Kidney (tissue), 14 donors: Measurements from ENCODE around the gene PPP1R26. TPM values are rescaled to one million over a fixed set of nuclear protein-coding genes. Genes with fewer than 3 reads are reported as not detected.

Experiments
- DNase-seq, 5 donors: peaks; one replicate each; pipeline ENCODE4 v3.0.0-alpha.2; 2013 to 2020
- FAIRE-seq: peaks from 2 replicates; lab custom pipeline; 2012; peaks lifted over from hg19 to GRCh38; lab: Jason Lieb, UNC
- H3K27ac ChIP-seq, 2 donors: one replicate each; pipeline ENCODE4 v1.7.0; 2013; ENCODE audit warnings: low read depth in 2 of 2, low read length in 2 of 2, inconsistent platforms in 1 of 2
- H3K27me3 ChIP-seq: one replicate; pipeline ENCODE4 v1.7.1; 2013; ENCODE audit warnings: low read length, inconsistent platforms; ENCODE audit not compliant: control insufficient read depth, insufficient read depth
- H3K36me3 ChIP-seq, 3 donors: one replicate each; pipeline versions ENCODE4 v1.7.0 to v1.7.1; 2013; ENCODE audit warnings: low read length in 3 of 3, control low read depth in 1 of 3, inconsistent platforms in 1 of 3; ENCODE audit not compliant: insufficient read depth in 3 of 3, control insufficient read depth in 2 of 3
- H3K4me1 ChIP-seq, 3 donors: one replicate each; pipeline versions ENCODE4 v1.7.0 to v1.7.1; 2013; ENCODE audit warnings: low read length in 3 of 3, inconsistent platforms in 1 of 3, low read depth in 1 of 3; ENCODE audit not compliant: control insufficient read depth in 2 of 3, insufficient read depth in 2 of 3
- H3K4me3 ChIP-seq, 3 donors: one replicate each; pipeline versions ENCODE4 v1.7.0 to v1.8.1; 2013; ENCODE audit warnings: low read length in 3 of 3, control low read depth in 1 of 3, inconsistent platforms in 1 of 3
- H3K9ac ChIP-seq, 3 donors: one replicate each; pipeline versions ENCODE4 v1.7.0 to v1.7.1; 2013; ENCODE audit warnings: low read length in 3 of 3, control low read depth in 1 of 3, inconsistent platforms in 1 of 3
- H3K9me3 ChIP-seq, 3 donors: one replicate each; pipeline versions ENCODE4 v1.7.0 to v1.7.1; 2013; ENCODE audit warnings: low read length in 3 of 3, control low read depth in 1 of 3, inconsistent platforms in 1 of 3; ENCODE audit not compliant: control insufficient read depth in 2 of 3, insufficient read depth in 1 of 3
- intact Hi-C: fragments of 100-400 bp; cut with DNase I; formaldehyde crosslinking; loops from one replicate; pipeline ENCODE4 v1.11.1; 2022
- polyA plus RNA-seq: library from polyadenylated mRNA; stranded (reverse); fragments of 350-450 nt; fragmentation: Illumina TruSeq; extraction: RNeasy Lipid Tissue Mini Kit (QIAGEN cat#74804); gene quantifications from one replicate; pipeline ENCODE4 v1.2.3, GENCODE V29; 2014; ENCODE audit warnings: low read depth, low replicate concordance; ENCODE audit not compliant: insufficient read depth
- total RNA-seq: library from RNA; stranded (reverse); fragmentation: NEBNext Ultra II Directional; extraction: Animal tissue kit (Norgen Biotek cat#: 25700); gene quantifications from one replicate; pipeline ENCODE4 v1.2.1, GENCODE V29; 2021
- TF ChIP-seq, protein P1 (sequence below): IDR thresholded peaks from 3 replicates; pipeline ENCODE4 v1.5.1; 2012; ENCODE audit warnings: mild to moderate bottlenecking, moderate library complexity, borderline replicate concordance; ENCODE audit not compliant: insufficient read depth; ENCODE audit errors: extremely low read depth
- donor health status: control.
- donor health status: control.
- donor health status: control.
- donor health status: control.
- donor health status: control.
- donor health status: DM: yes; HTN: yes; CAD: no.
- donor health status: Normal renal cell carcinoma (clear cell type).

The PPP1R26 gene
- total and polyA plus RNA-seq, 2 donors from 2014 or later: 10.2 to 22.0 TPM

DNA sequence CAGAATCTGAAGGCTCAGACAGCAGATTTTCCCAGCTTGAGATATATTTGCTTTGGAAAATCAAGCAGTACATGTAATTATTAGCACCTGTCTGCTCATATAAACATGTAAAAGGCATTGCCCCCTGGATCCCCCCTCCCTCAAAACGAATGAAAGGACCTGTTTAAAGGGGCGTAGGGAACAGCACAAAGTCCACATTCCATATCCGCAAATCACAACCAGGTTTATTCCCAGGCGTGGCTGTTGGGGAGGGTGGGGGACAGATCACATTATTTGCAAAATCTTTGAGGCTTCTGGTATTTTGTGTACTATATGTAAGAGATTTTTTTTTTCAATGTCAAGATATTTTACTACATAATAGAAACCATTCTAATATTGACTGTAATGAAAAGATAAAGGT lies 12.2 kb downstream of the PPP1R26 start:
- Histone ChIP-seq H3K27me3 (no peaks in the 10 kb centered on the region), H3K27ac (peak overlapping the region; percentile 33 to 61), H3K9ac (peak overlapping the region in 1 of 3 donors; percentile 16), H3K4me3 (peak overlapping the region in 2 of 3 donors; percentile 63 to 71), H3K9me3 (no peaks in the 10 kb centered on the region), H3K36me3 (peaks cover 0 to 3% (median 0%) of the 10 kb centered on the region in 3 donors), H3K4me1 (peaks cover 0 to 4% (median 0%) of the 10 kb centered on the region in 3 donors)
- FAIRE-seq (no peak), DNase-seq (no peak)
- intact Hi-C loops: no loop called here
- TF ChIP-seq, protein P1, sequence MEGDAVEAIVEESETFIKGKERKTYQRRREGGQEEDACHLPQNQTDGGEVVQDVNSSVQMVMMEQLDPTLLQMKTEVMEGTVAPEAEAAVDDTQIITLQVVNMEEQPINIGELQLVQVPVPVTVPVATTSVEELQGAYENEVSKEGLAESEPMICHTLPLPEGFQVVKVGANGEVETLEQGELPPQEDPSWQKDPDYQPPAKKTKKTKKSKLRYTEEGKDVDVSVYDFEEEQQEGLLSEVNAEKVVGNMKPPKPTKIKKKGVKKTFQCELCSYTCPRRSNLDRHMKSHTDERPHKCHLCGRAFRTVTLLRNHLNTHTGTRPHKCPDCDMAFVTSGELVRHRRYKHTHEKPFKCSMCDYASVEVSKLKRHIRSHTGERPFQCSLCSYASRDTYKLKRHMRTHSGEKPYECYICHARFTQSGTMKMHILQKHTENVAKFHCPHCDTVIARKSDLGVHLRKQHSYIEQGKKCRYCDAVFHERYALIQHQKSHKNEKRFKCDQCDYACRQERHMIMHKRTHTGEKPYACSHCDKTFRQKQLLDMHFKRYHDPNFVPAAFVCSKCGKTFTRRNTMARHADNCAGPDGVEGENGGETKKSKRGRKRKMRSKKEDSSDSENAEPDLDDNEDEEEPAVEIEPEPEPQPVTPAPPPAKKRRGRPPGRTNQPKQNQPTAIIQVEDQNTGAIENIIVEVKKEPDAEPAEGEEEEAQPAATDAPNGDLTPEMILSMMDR: no peak

DNA sequence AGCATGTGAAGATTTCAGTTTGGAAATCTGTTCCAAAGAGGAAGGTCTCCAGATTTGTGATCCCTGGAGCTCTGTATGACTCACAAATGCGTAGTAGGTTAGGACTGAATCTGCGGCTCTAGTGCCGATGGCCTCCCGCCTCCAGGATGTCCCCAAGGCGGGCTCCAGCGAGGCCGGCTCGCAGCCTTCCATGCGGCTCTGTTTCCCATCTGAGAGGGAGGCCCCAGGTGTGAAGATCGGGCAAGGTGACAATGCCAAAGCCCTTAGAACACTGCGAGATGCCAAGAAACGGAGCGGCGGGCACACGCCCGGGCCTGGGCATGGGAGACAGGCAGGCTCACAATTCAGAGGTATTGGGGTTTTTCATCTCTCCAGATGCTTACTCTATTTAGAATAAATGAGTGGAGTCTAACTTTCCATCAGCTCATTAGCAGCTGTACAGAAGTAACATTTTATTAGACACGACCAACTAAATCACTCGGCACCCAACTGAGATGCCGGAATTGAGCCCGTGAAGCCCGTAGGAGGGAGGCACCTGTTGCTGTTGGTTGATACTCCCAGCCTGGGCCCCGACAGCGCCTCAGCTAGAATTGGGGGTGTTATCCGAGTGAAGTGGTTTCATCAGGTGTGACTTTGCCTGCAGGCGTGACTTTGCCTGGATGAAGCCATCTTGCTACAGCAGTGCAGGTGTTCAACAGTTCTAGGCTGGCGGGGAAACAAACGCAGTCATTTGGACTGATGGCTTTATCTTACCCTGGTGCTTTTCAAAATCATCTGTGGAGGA lies 13.5 kb downstream of the PPP1R26 start:
- H3K9ac ChIP-seq: no peak overlapping the region
- TF ChIP-seq, protein P1: no peak
- H3K27me3 ChIP-seq: no peaks in the 10 kb centered on the region
- H3K4me1 ChIP-seq: peaks cover 0 to 4% (median 0%) of the 10 kb centered on the region in 3 donors
- H3K4me3 ChIP-seq: no peak overlapping the region
- FAIRE-seq (no peak), DNase-seq (peak in 1 of 5 donors; percentile 58)
- peaks cover 0 to under 1% (median 0%) of the 10 kb centered on the region in 3 donors for H3K36me3 ChIP-seq
- no peak overlapping the region for H3K27ac ChIP-seq
- intact Hi-C loops: no loop called here
- H3K9me3 ChIP-seq: no peaks in the 10 kb centered on the region

DNA sequence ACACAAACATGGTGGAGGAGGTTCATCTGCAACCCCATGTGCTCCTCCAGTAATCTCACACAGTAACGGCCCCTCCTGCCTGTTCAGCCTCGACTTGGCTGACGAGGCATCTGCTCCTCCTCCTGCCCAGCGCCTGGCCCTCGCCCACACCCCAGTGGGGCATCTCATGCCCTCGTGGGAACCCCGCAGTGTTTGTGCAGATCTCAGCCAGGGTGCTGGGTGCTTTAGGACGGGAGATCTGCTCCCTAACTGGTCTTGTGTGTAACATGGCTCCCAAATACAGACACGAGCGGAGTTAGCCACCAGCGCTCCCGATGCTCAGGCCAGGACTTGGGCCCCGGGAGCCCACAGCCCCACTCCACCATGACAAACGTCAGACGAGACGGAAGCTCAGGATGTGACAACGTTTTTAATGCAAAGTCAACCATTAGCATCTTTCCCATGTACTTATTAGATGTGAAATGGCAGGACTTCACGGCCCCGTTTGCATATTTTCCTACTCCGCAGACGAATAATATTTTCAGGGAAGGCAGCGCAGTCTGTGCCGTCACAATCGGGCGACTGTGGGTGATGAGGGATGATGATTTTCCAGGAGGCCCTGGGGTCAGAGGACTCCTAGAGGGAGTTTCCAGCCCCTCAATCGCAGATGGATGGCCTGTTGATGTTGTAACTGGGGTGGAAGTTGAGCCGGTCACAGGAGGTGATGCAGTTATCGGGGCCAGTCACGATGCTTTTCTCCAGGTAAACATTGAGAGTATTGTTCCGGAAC lies 15.4 kb downstream of the PPP1R26 start:
- FAIRE-seq (no peak), DNase-seq (peak in 1 of 5 donors; percentile 54)
- no peak overlapping the region for H3K9ac ChIP-seq
- no peaks in the 10 kb centered on the region for H3K27me3 ChIP-seq
- H3K4me1 ChIP-seq: peaks cover 0 to 3% (median 0%) of the 10 kb centered on the region in 3 donors
- intact Hi-C loops: no loop called here
- no peak overlapping the region for H3K27ac ChIP-seq
- TF ChIP-seq, protein P1: no peak
- no peaks in the 10 kb centered on the region for H3K9me3 ChIP-seq
- no peaks in the 10 kb centered on the region for H3K36me3 ChIP-seq
- no peak overlapping the region for H3K4me3 ChIP-seq
